Heart left ventricle (tissue), 16 donors: ENCODE results near the gene DPY19L3. TPM values are rescaled to one million over a fixed set of nuclear protein-coding genes. Genes with fewer than 3 reads are reported as not detected.
A peak's percentile ranks its signal among the peaks of the same experiment; 100 is the strongest.

Source experiments
- ATAC-seq, 4 donors: fragments of 200-7000 bp; cut with Tn5 transposase; one replicate each; pipeline ENCODE4 v1.9.1; 2020 to 2022; ENCODE audit warnings: moderate library complexity in 4 of 4, mild to moderate bottlenecking in 3 of 4, moderate number of reproducible peaks in 1 of 4
- DNase-seq, 5 donors: peaks; one replicate each; pipeline ENCODE4 v3.0.0-alpha.2; 2020
- H3K27ac ChIP-seq, 12 donors: fragments of 200-600 bp; sonication (generic) in 4 of 12; one replicate each; pipeline versions ENCODE4 v1.5.0 to v1.8.0; 2016 to 2022; ENCODE audit warnings: mild to moderate bottlenecking in 2 of 12
- H3K27me3 ChIP-seq, 9 donors: fragments of 200-600 bp; sonication (generic) in 2 of 9; one replicate each; pipeline versions ENCODE4 v1.5.1 to v1.8.0; 2016 to 2022; ENCODE audit warnings: mild to moderate bottlenecking in 3 of 9
- H3K36me3 ChIP-seq, 9 donors: fragments of 200-600 bp; sonication (generic) in 2 of 9; one replicate each; pipeline versions ENCODE4 v1.5.0 to v1.8.0; 2018 to 2022; ENCODE audit warnings: mild to moderate bottlenecking in 2 of 9
- H3K4me1 ChIP-seq, 12 donors: fragments of 200-600 bp; sonication (generic) in 4 of 12; one replicate each; pipeline versions ENCODE4 v1.5.0 to v1.8.0; 2016 to 2022; ENCODE audit warnings: mild to moderate bottlenecking in 3 of 12
- H3K4me3 ChIP-seq, 12 donors: fragments of 200-600 bp; sonication (generic) in 4 of 12; one replicate each; pipeline versions ENCODE4 v1.5.0 to v1.8.0; 2017 to 2022; ENCODE audit warnings: mild to moderate bottlenecking in 9 of 12, moderate library complexity in 4 of 12
- H3K9me3 ChIP-seq, 12 donors: fragments of 200-600 bp; sonication (generic) in 4 of 12; one replicate each; pipeline versions ENCODE4 v1.5.0 to v1.8.0; 2016 to 2022; ENCODE audit warnings: mild to moderate bottlenecking in 1 of 12
- POLR2A ChIP-seq, 2 donors: fragments of 450-650 bp; IDR thresholded peaks; one replicate each; pipeline ENCODE4 v1.6.1; 2017; ENCODE audit warnings: antibody characterized with exemption in 2 of 2, mild to moderate bottlenecking in 2 of 2, moderate library complexity in 2 of 2
- WGBS, 4 donors: extraction: QIAGEN DNeasy Blood & Tissue Kit in 2 of 4; methylation state at CpG; one replicate each; pipeline versions ENCODE4 v1.1.5 to v1.1.7; 2013 to 2018; 5-methylcytosine and 5-hydroxymethylcytosine counted together
- intact Hi-C, 10 donors: fragments of 100-400 bp; cut with DNase I; formaldehyde crosslinking; loops; one replicate each; pipeline versions ENCODE4 v1.11.1 to v1.14.2; 2022
- polyA plus RNA-seq, 2 donors: library from polyadenylated mRNA; stranded (reverse); fragments of 200-250 nt; gene quantifications; one replicate each; pipeline ENCODE4 v1.2.3, GENCODE V29; 2013
- total RNA-seq, 9 donors: library from RNA; depleted of rRNA in 2 of 9; stranded (reverse); fragments of >200 nt in 2 of 9; fragmentation: NEBNext Ultra II Directional in 3 of 9; extraction: Animal tissue kit (Norgen Biotek cat#: 25700) in 3 of 9; gene quantifications; one replicate each; pipeline versions ENCODE4 v1.1.0 to v1.2.4, GENCODE V29; 2016 to 2023
- TF ChIP-seq, protein P1 (sequence below), 12 donors: fragments of 200-600 bp; sonication (generic) in 4 of 12; IDR thresholded peaks; one replicate each; pipeline versions ENCODE4 v1.5.0 to v1.8.0; 2018 to 2022; ENCODE audit warnings: antibody characterized with exemption in 12 of 12, mild to moderate bottlenecking in 5 of 12
- donor health status: ischemic (EF 13 %, LVEDD 7.1; RV severe dilation, severe dysfunction).
- donor health status: healthy with polysubstance abuse.
- donor health status: DM: no; HTN: yes; CAD: no.
- donor health status: DM: no; HTN: no; CAD: no.
- donor health status: ischemic (EF 25% LVEDD 6.9; RV normal size, moderate dysfunction).
- donor health status: ischemic (EF 25% LVEDD 5.7; RV mildly dilated, moderate dysfunction).
- donor health status: healthy.
- donor health status: DM: yes; HTN: yes; CAD: no.
- donor health status: ischemic (EF 35%, LVEDD 5.7; RV mildly dilated, moderate dysfunction).
- donor health status: nonischemic (EF 11% LVEDD 7.7; RV severe dilation, severe dysfunction).
- donor health status: DM: yes; HTN: yes; CAD: no.
- donor health status: PGD.
- donor health status: ischemic (EF 29% LVEDD 5.4; RV normal size, mild dysfunction).
- donor health status: nonischemic (EF 23%, LVEDD 6.1; RV moderate dilation, normal function).

Gene DPY19L3
- total and polyA plus RNA-seq, 11 donors = 1.5 to 15.2 (median 5.3) TPM

DNA sequence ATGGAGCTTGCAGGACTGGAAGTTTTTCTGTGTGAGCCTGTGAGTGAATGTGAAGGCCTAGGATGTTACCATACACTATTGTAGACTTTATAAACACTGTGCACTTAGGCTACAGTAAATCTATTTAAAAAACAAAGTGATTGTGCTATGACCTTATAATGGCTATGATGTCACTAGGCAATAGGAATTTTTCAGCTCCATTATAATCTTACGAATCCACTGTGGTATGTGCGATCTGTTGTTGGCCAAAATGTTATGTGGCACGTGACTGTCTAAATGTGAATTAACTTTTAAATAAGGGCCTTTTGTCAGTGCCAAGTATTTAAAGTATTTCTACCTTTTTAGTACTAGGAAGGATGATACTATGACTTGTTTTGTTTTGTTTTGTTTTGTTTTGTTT lies 54.9 kb downstream of the DPY19L3 start:
- TF ChIP-seq, protein P1, sequence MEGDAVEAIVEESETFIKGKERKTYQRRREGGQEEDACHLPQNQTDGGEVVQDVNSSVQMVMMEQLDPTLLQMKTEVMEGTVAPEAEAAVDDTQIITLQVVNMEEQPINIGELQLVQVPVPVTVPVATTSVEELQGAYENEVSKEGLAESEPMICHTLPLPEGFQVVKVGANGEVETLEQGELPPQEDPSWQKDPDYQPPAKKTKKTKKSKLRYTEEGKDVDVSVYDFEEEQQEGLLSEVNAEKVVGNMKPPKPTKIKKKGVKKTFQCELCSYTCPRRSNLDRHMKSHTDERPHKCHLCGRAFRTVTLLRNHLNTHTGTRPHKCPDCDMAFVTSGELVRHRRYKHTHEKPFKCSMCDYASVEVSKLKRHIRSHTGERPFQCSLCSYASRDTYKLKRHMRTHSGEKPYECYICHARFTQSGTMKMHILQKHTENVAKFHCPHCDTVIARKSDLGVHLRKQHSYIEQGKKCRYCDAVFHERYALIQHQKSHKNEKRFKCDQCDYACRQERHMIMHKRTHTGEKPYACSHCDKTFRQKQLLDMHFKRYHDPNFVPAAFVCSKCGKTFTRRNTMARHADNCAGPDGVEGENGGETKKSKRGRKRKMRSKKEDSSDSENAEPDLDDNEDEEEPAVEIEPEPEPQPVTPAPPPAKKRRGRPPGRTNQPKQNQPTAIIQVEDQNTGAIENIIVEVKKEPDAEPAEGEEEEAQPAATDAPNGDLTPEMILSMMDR (IDR thresholded peaks at IDR 0.05) = no peak
- no peak for TF ChIP-seq POLR2A (IDR thresholded peaks at IDR 0.05)
- H3K27ac ChIP-seq = no peak overlapping the region
- H3K4me3 ChIP-seq = no peak overlapping the region
- intact Hi-C loops = no loop called here
- H3K36me3 ChIP-seq = peaks cover 0 to 52% (median 7%) of the 10 kb centered on the region in 9 donors
- DNase-seq (no peak), ATAC-seq (no peak)
- H3K4me1 ChIP-seq = peaks cover 0 to 17% (median under 1%) of the 10 kb centered on the region in 12 donors
- no peaks in the 10 kb centered on the region for H3K27me3 ChIP-seq
- no peaks in the 10 kb centered on the region for H3K9me3 ChIP-seq
- WGBS, 4 donors = 91 to 97% (median 96%) methylated on average over 3 of the region's 3 CpGs

DNA sequence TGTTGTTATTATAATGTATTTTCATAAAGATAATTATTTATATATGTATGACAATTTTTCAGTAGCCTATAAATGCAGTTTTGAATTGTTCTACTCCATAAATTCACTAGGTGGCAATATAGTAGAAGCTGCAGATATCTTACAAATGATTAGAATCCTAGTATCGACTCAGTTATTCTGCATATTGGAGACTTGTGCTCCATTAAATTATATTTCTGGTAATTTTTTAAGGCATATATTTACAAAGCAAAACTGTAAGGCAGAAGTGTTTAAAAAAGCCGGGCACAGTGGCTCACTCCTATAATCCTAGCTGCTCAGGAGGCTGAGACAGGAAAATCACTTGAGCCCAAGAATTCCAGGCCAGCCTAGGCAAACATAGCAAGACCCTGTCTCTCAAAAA lies 58.7 kb downstream of the DPY19L3 start:
- 80 to 89% (median 85%) methylated on average over 2 of the region's 2 CpGs for WGBS, 4 donors
- no peaks in the 10 kb centered on the region for H3K9me3 ChIP-seq
- no peaks in the 10 kb centered on the region for H3K4me1 ChIP-seq
- H3K36me3 ChIP-seq = peaks cover 0 to 33% (median 9%) of the 10 kb centered on the region in 9 donors
- no peak overlapping the region for H3K27ac ChIP-seq
- intact Hi-C loops = no loop called here
- no peak overlapping the region for H3K4me3 ChIP-seq
- DNase-seq (no peak), ATAC-seq (no peak)
- TF ChIP-seq POLR2A (IDR thresholded peaks at IDR 0.05) = no peak
- TF ChIP-seq, protein P1 (IDR thresholded peaks at IDR 0.05) = peak in 6 of 12 donors; percentile 11 to 33 (median 26)
- no peaks in the 10 kb centered on the region for H3K27me3 ChIP-seq

DNA sequence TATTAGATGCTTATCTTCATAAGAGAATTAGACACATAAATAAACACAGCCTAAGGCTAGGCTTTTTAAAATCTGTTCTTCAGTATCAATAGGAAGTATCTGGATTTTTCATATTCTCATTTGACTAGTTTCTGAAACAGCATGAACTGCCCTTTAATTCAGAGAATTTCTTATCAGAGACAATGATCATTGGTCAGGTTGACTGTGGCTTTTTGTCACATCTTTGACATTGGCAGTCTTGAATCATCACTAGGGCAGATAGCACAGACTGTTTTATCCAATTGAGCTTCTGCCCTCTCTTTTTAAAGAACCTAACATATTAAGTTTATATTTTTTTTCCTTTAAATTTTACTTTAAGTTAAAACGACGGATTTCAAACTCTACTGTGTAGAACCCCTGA lies 59.6 kb downstream of the DPY19L3 start:
- peaks cover 0 to 30% (median 10%) of the 10 kb centered on the region in 9 donors for H3K36me3 ChIP-seq
- intact Hi-C loops = no loop called here
- H3K4me1 ChIP-seq = no peaks in the 10 kb centered on the region
- WGBS, 4 donors = 93 to 97% (median 94%) methylated on average over 2 of the region's 2 CpGs
- no peak overlapping the region for H3K4me3 ChIP-seq
- no peak for TF ChIP-seq POLR2A (IDR thresholded peaks at IDR 0.05)
- TF ChIP-seq, protein P1 (IDR thresholded peaks at IDR 0.05) = no peak
- H3K27ac ChIP-seq = no peak overlapping the region
- H3K9me3 ChIP-seq = no peaks in the 10 kb centered on the region
- H3K27me3 ChIP-seq = no peaks in the 10 kb centered on the region
- DNase-seq = no peak
- no peak for ATAC-seq

DNA sequence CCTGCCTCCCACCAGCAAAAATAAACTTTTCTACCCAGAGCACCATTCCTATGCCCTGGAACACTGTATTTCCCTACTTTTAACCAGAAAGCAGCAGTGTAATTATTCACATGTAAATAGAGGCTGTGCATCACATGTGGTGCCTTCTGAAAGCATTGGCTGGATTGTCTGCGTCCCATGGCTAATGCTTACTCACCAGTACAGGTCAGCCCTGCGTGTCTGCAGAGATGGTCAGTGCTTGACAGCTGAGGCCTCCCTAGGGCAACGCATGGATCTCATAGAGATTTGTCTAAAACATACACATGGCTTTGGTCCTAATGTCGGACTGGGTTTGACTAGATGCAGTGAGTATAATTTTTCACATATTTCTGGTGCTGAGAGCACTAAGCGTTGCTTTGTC lies 64.2 kb downstream of the DPY19L3 start:
- peaks cover 0 to 38% (median 8%) of the 10 kb centered on the region in 9 donors for H3K36me3 ChIP-seq
- TF ChIP-seq, protein P1 (IDR thresholded peaks at IDR 0.05) = no peak
- no peak for TF ChIP-seq POLR2A (IDR thresholded peaks at IDR 0.05)
- H3K27me3 ChIP-seq = no peaks in the 10 kb centered on the region
- H3K4me1 ChIP-seq = no peaks in the 10 kb centered on the region
- no peak overlapping the region for H3K27ac ChIP-seq
- DNase-seq (no peak), ATAC-seq (no peak)
- 95 to 97% (median 96%) methylated on average over 5 of the region's 5 CpGs for WGBS, 4 donors
- intact Hi-C loops = no loop called here
- H3K4me3 ChIP-seq = no peak overlapping the region
- no peaks in the 10 kb centered on the region for H3K9me3 ChIP-seq
